HG03135 (cell line): Measurements from ENCODE around the gene CADM1.

ENCODE experiments used
- ATAC-seq: cut with Tn5 transposase; IDR thresholded peaks from one replicate; pipeline ENCODE4 v1.9.1; 2021; ENCODE audit warnings: mild to moderate bottlenecking, moderate library complexity; ENCODE audit not compliant: unreplicated experiment

Gene CADM1

DNA sequence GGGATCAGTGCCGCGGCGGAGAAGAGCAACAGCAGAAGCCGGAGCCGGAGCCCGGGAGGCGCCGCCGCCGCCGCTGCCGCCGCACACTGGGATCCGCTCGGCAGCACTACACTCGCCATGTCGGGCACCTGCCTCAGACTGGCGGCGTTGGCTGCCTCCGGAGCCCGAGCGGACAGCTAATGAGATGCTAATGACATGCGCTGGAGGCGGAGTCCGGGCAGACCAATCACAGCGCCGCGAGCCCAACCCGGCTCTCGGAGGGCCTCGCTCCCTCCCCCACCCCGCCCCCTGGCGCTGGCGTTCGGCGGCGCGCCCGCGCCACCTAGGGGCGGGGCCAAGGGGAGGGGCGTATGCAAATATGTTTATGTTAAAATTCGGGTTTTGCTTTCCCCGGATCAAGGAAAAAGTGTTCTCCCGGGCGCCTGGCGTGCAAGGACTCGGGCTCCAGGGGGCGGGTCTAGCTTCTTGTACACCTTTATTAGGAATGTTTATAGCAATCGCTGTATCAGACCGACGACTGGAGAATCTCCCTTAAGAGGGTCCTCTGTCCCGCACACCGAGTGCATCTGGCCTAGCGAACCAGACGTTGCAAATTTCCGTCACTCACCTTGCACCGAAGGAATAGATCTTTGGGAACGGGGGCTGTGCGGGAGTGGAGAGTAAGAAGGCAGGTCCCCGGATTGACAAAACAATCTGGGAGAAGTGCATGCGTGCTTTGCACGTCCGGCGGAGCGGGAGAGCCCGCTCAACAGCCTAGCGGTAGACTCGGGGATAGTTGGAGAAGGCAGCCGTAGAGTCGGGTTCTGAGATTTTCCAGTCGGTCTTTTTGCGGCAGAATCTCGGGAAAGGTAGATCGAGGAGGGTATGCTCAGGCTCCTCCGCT, at the start of gene CADM1:
Gene CADM1, minus strand, starts transcription at position 140 of the 883 bp plus-strand sequence.
- ATAC-seq, result peak; percentile 62

- ATAC-seq, result no peak
Observed at GRCh38 chr11:115552773-115553438, 48.7 kb upstream of the CADM1 start.

DNA sequence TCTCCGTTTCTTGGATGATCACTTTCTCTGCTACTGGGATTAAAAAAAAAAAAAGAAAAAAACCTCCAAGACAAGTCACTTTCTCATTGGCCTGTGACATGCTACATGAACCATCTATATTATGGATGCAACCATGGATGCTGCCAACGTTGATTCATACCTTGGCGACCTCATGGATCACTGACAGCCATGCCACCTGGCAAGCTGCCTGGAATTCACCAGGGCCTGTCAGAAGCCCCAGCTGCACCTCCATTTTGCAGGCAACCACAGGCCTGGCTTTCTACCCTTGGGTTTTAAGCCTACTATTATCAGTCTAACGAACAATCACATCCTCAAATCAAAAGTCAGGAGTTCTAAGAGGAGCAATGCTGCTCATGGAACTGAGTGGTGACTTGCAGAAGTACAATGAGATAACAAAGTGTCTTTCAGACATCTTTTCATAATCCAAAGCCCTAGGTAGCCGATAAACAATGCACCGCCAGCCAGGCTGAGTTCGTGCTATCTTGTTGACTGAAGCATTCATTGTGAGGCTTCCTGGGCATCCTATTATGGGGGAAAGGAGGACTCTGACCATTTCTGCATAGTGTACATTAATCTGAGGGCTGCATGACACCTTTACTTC, 48.0 kb upstream of the CADM1 start:
- no peak for ATAC-seq

GRCh38 chr11:115550291-115551059, 46.3 kb upstream of the CADM1 start:
- ATAC-seq, result no peak

- ATAC-seq, result no peak
Observed at GRCh38 chr11:115548878-115549528, 44.8 kb upstream of the CADM1 start.

- no peak for ATAC-seq
Observed at GRCh38 chr11:115545581-115546210, 41.5 kb upstream of the CADM1 start.

DNA sequence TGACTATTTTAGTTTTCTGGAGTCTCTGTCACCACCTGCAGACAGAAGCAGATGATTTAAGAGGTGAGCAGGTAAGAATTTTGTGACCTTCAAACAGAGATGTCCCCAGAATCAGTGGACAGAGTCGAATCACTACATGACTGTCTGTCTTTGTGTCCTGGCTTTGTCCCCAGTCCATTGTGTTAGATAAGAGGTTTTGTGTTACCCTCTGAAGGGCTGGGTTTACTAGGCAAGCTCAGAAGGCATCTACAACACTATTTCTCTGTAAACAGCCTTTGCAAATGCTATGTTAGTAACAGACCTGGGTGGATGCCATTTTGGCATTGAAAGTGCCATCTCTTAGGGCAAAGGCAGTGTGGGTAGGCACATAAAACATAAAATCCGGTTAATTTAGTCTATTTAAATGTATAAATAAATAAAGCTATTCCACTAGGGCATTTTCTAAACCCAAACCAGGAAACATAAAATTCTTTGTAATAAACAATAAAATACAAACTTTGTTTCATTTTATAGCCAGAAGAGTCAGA, 40.3 kb upstream of the CADM1 start:
- no peak for ATAC-seq

- no peak for ATAC-seq
Observed at GRCh38 chr11:115541518-115541917, 37.3 kb upstream of the CADM1 start.

- no peak for ATAC-seq
Observed at GRCh38 chr11:115539844-115540243, 35.6 kb upstream of the CADM1 start.

DNA sequence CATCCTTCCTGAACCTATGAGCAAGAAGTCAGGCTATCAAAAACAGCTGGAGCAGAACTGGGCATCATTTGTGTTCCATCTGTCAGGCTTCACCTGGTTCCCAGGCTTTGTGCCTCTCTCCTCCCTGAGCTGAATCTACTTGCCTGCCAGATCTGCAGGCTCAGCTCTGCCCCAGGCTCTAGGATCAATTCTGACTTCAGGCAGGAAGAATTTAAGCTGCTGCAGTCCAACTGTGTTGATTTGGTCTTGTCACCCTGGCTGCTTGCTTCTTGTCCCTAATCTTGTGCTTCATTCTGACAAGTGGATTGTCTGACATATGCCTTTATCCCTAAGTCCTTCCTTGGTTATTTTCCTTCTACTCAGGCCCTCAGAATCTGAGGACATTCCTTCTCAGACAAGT, 31.6 kb upstream of the CADM1 start:
- ATAC-seq, result no peak

DNA sequence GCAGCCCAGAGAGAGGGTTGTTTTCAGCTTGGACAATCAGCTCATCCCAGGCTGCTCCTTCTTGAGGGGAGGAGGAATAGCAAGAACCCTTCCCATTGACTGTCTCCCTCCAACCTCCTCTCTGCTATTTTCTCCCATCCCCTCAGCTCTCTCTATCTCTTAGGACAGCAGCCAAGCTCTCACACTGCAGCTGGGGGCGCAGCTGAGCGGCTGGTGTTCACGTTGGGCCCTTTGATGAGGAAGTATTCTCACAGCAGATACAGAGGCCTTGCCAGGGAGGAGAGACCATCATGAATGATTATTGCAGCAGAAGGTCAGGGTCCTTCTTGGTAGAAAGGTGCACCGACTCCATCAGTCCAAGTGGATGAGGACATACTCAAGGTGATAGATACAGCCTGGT, 26.5 kb upstream of the CADM1 start:
- no peak for ATAC-seq

DNA sequence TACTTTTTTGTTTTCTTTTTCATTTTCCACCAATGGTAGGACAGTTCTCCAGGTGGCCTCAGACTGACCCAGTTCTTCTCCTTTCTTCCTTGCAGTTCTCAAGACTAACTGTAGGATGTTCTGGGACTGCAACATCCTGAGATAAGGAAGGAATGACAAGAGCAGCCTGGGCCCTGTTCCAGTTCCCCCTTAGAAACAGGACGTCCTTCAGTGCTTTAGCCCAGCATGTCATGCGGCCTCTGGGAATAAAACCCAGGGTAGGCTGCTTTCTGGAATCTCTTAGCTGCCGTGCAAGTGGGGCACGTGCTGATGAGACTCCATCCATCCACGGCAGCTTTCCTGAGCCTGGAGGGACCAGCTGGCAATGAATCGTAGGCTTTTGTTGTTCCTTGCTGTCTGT, 24.0 kb upstream of the CADM1 start:
- ATAC-seq, result no peak

DNA sequence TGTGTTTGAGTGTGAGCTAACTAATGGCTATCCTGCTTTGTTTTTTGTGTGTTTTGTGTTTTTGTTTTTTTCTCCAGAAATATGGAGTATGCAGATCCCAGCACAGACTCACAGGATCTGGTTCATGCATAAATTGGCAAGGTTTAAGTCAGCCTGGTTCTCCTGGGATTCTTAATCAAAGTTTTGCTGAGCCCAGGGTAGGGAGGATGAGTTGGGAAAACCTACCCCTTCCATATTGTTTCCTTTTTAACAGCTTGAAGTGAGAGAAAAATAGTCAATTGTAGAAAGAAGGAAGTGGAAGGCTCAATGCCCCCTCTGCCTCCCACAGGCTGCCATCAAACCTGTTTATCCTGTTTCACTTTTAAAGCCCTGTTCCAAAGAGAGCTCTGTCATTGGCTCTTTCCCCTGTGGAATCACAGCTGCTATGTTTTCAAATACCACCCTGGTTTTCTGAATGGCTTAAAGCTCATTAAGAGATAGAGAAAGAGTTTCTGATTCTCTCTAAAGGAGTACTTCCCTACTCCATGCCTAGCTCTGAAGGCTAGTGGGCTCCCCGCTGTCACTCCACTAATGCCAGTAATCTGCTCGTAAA, 23.4 kb upstream of the CADM1 start:
- ATAC-seq, result no peak

- ATAC-seq, result no peak
Observed at GRCh38 chr11:115525531-115526006, 21.4 kb upstream of the CADM1 start.

DNA sequence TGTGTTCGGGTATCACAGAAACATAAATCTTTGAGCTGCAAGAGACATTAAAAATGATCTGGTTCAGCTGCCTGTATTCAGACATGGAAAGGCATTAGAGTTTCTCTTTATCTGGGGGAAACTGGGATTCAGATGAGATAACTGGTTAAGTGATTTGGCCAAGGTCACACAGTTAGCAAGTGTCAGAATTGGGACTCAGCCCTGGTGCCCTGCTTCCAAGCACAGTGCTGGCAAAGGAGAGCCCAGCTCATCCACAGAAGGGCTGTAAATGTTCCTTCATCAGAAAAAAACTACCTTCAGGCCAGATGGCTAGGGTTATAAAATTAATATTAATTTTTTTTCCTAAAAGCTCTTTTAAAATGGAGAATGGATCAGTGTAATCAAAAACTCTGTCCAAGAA, 20.4 kb upstream of the CADM1 start:
- no peak for ATAC-seq

- no peak for ATAC-seq
Observed at GRCh38 chr11:115523727-115524399, 19.6 kb upstream of the CADM1 start.

DNA sequence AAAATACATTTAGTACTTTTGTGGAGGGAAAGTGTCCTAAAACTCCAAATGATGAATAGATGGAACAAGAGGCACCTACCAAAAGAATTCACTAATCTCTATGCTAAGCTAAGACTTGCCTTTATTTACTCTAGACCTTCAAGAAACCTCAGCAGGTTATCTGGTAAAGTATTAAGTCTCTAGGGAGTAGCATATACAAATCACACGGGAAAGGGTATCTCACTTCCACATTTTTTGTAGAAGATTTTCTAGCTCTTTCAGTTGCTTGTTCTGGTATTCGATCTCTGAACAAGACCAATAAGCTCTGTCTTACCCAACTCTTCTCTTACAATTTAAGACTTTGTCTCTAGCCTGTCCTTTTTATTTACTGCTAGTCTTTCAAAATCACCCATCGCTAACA, 18.1 kb upstream of the CADM1 start:
- no peak for ATAC-seq

DNA sequence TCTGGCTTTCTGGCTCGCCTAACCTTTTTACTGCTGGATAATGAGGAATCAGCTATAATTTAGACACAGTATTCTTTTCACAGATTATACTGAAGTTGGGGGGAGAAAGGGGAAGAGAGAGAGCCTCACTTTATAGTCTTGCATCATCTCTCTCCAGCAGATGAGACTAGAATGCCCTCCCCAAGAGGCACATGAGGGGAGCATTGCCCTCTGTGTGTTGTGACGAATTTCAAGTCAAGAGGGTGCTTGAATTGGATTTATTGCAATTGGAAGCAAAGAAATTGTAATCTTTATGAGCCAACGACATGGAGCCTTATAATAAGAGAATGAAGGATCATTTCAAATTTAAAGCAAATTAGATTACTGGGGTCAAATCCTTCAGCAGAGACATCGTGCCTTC, 17.6 kb upstream of the CADM1 start:
- ATAC-seq, result no peak
